Uterus (tissue), 2 donors: ENCODE results near the gene RASSF1.

ENCODE experiments used
- CTCF ChIP-seq, 4 experiments: fragments of 200-600 bp in 2 of 4; fragments of 450-650 bp in 2 of 4; sonication (generic) in 2 of 4; IDR thresholded peaks; one replicate each; pipeline ENCODE4 v1.5.1; 2016 to 2019; ENCODE audit warnings: antibody characterized with exemption in 4 of 4, mild to moderate bottlenecking in 2 of 4, moderate library complexity in 1 of 4
- POLR2A ChIP-seq, 2 donors: fragments of 450-650 bp; IDR thresholded peaks; one replicate each; pipeline ENCODE4 v1.6.1; 2016; ENCODE audit warnings: antibody characterized with exemption in 2 of 2, mild to moderate bottlenecking in 1 of 2, moderate library complexity in 1 of 2

- TF ChIP-seq CTCF (IDR thresholded peaks at IDR 0.05) (no peak), POLR2A (IDR thresholded peaks at IDR 0.05) (no peak)
These were observed 32.8 kb upstream of the RASSF1 start for GRCh38 chr3:50373146-50374051.
